SU-DHL-6 (cell line): Measurements from ENCODE around the gene FRS2.

ENCODE experiments used
- CTCF ChIP-seq: fragments of 200-600 bp; sonication (generic); IDR thresholded peaks from one replicate; pipeline ENCODE4 v1.5.1; 2017; ENCODE audit warnings: antibody characterized with exemption, mild to moderate bottlenecking, low read length, moderate library complexity; ENCODE audit not compliant: insufficient read depth, poor library complexity, severe bottlenecking
- EZH2phosphoT487 ChIP-seq: fragments of 200-600 bp; sonication (generic), shearing (Covaris generic); conservative IDR thresholded peaks from 2 replicates; pipeline ENCODE4 v1.6.1; 2018; ENCODE audit warnings: mild to moderate bottlenecking, antibody characterized with exemption, low read length, moderate library complexity, mixed read lengths

- TF ChIP-seq CTCF (no peak), EZH2phosphoT487 (no peak)
These were observed 57.5 kb downstream of the FRS2 start for GRCh38 chr12:69527506-69528272.
